ENCODE results near the gene FGF12.

FGF12 gene

DNA sequence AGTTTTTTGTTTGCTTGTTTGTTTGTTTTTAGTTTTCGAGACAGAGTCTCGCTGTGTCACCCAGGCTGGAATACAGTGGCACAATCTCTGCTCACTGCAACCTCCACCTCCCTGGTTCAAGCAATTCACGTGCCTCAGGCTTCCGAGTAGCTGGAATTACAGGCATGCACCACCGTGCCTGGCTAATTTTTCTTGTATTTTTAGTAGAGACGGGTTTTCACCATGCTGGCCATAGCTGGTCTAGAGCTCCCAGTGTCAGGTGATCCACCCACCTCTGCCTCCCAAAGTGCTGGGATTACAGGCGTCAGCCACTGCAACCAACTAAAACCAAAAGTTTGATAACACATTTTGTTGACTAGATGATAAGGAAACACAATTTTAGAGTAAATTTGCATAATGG, 372.7 kb downstream of the FGF12 start:
- TF ChIP-seq, protein P1, sequence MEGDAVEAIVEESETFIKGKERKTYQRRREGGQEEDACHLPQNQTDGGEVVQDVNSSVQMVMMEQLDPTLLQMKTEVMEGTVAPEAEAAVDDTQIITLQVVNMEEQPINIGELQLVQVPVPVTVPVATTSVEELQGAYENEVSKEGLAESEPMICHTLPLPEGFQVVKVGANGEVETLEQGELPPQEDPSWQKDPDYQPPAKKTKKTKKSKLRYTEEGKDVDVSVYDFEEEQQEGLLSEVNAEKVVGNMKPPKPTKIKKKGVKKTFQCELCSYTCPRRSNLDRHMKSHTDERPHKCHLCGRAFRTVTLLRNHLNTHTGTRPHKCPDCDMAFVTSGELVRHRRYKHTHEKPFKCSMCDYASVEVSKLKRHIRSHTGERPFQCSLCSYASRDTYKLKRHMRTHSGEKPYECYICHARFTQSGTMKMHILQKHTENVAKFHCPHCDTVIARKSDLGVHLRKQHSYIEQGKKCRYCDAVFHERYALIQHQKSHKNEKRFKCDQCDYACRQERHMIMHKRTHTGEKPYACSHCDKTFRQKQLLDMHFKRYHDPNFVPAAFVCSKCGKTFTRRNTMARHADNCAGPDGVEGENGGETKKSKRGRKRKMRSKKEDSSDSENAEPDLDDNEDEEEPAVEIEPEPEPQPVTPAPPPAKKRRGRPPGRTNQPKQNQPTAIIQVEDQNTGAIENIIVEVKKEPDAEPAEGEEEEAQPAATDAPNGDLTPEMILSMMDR (IDR thresholded peaks at IDR 0.05), result no peak
- no peak overlapping the region for H3K27ac ChIP-seq

- TF ChIP-seq, protein P1 (IDR thresholded peaks at IDR 0.05), result no peak
- no peak for TF ChIP-seq ZFX (IDR thresholded peaks at IDR 0.05; ENCODE audit: borderline replicate concordance)
- no peak overlapping the region for H3K27ac ChIP-seq
These were observed 375.2 kb downstream of the FGF12 start for GRCh38 chr3:192352142-192352541.

DNA sequence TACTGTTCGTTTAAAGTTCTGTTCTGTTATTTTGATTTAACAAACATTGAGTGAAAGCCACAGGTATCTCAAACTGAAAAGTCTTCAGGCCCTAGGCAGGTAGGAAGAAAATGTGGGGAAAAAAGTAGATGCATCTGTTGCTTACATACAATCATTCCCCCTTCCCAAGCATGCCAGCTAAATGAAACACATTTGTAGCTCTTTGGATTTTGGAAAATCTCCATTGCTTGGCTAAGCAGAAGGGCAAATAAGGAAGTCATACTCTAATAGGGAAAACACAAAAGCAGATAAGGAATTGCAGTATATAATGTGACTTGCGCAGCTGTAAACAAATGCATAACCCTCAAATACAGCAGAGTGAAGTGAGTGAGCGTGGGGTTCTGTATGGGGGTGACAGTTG, 375.9 kb downstream of the FGF12 start:
- H3K27ac ChIP-seq, result no peak overlapping the region
- TF ChIP-seq ZFX (IDR thresholded peaks at IDR 0.05; ENCODE audit: borderline replicate concordance), result no peak
- TF ChIP-seq, protein P1 (IDR thresholded peaks at IDR 0.05), result no peak

DNA sequence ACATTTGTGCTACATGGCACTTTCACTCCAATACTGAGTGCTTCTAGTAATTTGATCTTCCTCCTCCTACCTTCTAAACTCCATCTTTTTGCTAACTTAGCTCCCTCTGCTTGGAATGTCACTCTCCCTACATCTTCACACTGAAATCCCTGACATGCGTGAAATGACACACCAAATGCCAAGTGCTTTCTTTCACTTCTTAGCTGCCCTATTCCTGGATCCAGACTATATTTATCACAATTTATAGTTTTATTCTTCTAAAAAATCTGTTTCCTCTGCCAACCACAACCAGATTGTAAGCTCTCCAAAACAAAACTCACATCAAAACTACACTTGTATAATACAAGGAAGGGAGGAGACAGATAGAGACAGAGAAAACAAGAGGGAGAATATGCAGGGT, 387.3 kb downstream of the FGF12 start:
- no peak overlapping the region for H3K27ac ChIP-seq
- TF ChIP-seq, protein P1 (IDR thresholded peaks at IDR 0.05), result no peak
- no peak for TF ChIP-seq ZFX (IDR thresholded peaks at IDR 0.05; ENCODE audit: borderline replicate concordance)

GRCh38 chr3:192339214-192339613, 388.1 kb downstream of the FGF12 start:
- no peak overlapping the region for H3K27ac ChIP-seq
- TF ChIP-seq ZFX (IDR thresholded peaks at IDR 0.05; ENCODE audit: borderline replicate concordance), result no peak
- TF ChIP-seq, protein P1 (IDR thresholded peaks at IDR 0.05), result no peak

- TF ChIP-seq, protein P1 (IDR thresholded peaks at IDR 0.05), result peak; percentile 51
- no peak for TF ChIP-seq ZFX (IDR thresholded peaks at IDR 0.05; ENCODE audit: borderline replicate concordance)
- no peak overlapping the region for H3K27ac ChIP-seq
These were observed 391.1 kb downstream of the FGF12 start for GRCh38 chr3:192336286-192336685.

DNA sequence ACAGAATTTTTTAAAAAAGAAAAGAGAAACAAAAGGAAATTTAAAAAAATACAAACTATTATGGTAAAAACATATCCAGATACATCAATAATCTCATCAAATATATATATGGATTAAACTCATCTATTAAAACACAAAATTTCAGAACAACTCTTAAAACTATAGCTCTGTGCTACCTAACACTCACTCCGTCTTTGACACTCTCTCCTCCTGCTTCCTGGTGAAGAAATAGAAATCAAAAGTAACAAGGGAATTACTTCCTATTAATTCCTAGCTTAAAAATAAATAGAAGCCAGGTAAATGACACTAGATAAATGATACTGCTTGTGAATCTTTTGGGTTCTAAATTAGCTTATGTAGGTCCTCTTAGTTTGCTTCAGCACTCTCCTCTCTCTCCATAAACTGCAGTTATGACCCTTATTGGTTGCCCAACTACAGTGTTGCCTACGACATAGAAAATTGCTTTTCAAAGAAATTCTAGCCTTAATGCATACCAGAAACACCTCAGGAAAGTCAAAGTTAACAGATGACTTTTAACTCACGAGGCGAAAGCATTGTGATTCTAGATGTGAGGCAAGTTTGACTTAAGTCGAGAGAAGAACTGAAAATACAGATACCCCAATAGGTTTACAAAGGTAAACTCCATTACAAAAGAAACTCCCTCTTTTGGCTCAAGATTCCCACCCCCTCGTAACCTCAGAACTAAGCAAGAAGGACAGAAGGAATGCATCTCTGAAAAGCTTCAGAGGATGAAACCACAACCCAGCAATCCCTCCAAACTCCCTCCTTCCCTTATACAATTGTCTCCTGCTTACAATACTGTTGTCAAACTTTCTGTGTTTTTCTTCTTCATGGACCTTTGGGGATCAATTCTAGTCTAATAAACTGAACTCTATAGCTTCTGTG, 394.7 kb downstream of the FGF12 start:
- H3K27ac ChIP-seq, result no peak overlapping the region
- no peak for TF ChIP-seq ZFX (IDR thresholded peaks at IDR 0.05; ENCODE audit: borderline replicate concordance)
- TF ChIP-seq, protein P1 (IDR thresholded peaks at IDR 0.05), result no peak
